ENCODE measurements around the gene TNFRSF1B.
A peak's percentile ranks its signal among the peaks of the same experiment; 100 is the strongest.
"Not testable (repeated sequence)": the region's sequence is repeated elsewhere in the genome, so short reads cannot be mapped to it uniquely, and the experiment has no call there.

The TNFRSF1B gene

GRCh38 chr1:12194666-12195216 lies 27.9 kb downstream of the TNFRSF1B start:
- DNase-seq, result no peak

GRCh38 chr1:12195416-12195815 lies 28.6 kb downstream of the TNFRSF1B start:
- DNase-seq, result no peak

DNA sequence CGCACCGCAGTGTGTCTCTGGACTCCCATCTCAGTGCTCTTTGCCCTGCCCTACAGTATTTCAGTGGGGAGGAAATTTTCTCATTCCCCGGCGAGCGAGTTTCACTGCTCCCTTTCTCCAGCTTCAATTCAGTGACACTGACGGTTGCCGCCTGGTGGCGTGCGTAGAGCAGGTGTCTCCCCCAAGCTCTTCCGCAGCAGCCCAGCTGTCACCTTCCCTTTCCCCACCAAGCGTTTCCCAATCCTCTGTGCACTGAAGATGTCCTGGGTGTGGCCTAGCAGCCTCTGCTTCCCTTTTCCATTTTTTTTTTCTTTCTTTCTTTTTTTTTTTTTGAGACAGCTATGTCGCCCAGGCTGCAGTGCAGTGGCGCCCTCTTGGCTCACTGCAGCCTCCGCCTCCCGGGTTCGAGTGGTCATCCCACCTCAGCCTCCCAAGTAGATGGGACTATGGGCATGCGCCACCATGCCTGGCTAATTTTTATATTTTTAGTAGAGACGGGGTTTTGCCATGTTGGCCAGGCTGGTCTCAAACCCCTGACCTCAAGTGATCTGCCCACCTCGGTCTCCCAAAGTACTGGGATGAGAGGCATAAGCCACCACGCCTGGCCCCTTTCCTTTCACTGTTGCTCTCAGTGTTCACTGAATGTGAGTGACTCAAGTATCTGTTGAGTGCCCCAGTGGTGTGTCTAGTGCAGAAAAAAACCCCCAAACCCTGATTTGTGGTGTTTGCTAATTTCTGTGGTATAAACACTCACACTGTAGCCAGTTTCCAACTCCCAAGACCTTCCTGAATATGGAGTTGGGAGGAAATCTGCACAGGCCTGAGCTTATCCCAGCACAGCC lies 30.1 kb downstream of the TNFRSF1B start:
- DNase-seq, result peak in 1 of 2 experiments; percentile 66

GRCh38 chr1:12197483-12197880 lies 30.7 kb downstream of the TNFRSF1B start:
- DNase-seq, result no peak

- DNase-seq, result no peak
Measured at GRCh38 chr1:12200208-12200607, 33.4 kb downstream of the TNFRSF1B start.

DNA sequence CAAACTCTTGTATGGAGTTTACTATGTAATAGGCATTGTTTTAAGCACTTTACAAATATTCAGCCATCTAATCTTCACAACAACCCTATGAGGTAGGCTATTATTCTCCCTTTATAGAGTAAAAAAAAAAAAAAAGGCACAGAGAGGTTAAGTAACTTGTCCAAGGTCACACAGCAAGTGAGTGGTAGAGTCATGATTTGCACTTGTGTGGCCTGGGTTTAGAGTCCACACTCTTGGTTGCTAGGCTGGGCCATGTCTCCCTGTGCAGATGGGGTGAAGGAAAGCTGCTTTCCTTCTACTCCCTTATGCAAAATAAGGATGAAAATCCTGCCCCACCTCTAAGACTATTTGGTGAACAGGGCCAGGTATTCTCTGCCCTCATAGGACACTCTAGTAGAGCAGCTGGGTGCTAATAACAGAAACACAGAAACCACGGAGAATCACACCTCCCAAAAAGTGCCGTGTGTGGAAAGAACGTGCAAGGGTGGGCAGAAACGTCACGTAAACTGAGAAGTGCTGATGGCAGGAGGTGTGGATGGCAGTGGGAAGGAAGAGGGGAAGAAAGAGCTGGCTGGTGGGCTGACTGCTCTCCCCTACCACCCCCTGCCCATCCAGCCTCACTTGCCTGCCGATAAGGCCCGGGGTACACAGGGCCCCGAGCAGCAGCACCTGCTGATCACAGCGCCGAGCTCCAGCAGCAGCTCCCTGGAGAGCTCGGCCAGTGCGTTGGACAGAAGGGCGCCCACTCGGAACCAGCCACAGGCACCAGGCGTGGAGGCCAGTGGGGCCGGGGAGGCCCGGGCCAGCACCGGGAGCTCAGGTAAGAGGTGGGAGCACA lies 34.8 kb downstream of the TNFRSF1B start:
- no peak for DNase-seq

GRCh38 chr1:12202190-12202497 lies 35.4 kb downstream of the TNFRSF1B start:
- no peak for DNase-seq

GRCh38 chr1:12202577-12202976 lies 35.8 kb downstream of the TNFRSF1B start:
- DNase-seq, result no peak

DNA sequence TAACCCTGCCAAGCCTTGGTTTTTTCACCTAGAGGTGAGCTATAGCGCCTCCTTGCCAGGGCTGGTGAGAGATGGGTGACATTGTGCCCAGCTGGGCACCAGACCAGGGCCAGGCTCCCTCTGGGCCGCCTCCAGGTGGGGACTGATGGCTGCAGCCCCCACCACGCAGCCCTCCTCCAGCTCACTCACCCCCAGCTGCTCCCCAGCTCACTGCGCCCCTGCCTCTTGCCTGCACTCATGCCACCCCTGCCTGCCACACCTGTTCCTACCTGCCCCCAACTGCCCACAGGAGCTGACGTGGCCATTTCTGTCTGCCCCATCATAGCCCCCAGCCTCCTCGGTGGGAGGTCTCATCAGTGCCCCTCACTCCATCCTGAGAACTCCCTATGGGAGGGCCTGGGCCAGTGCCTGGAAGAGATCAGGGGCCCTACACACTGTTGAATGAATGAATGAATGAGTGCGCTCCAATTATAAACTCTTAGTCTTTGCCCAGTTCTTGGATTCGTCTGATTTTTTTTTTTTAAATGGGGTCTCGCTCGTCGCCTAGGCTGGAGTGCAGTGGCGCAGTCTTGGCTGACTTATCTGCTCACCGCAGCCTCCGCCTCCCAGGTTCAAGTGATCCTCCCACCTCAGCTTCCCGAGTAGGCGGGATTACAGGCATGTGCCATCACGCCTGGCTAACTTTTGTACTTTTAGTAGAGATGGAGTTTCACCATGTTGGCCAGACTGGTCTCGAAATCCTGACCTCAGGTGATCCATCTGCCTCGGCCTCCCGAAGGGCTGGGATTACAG lies 36.6 kb downstream of the TNFRSF1B start:
- DNase-seq, result no peak

DNA sequence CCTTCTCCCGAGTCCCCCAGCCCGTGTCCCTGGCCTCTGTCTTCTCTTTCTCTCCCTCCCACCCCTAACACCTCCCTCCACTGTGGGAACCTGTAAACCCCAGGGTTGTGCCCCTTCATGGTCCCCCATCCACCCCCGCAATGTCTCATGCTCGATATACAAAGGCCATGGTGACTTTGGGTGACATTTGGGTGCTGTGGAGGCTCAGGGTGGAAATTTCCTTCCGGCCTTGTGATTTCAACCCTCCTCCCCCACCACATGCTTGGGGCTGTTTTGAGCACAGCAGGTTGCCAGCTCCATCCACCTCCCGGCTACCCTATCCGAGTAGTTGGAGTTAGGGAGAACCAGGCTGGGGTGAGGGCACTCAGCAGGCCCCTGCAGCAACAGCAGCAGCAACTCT lies 37.3 kb downstream of the TNFRSF1B start:
- DNase-seq, result no peak

DNA sequence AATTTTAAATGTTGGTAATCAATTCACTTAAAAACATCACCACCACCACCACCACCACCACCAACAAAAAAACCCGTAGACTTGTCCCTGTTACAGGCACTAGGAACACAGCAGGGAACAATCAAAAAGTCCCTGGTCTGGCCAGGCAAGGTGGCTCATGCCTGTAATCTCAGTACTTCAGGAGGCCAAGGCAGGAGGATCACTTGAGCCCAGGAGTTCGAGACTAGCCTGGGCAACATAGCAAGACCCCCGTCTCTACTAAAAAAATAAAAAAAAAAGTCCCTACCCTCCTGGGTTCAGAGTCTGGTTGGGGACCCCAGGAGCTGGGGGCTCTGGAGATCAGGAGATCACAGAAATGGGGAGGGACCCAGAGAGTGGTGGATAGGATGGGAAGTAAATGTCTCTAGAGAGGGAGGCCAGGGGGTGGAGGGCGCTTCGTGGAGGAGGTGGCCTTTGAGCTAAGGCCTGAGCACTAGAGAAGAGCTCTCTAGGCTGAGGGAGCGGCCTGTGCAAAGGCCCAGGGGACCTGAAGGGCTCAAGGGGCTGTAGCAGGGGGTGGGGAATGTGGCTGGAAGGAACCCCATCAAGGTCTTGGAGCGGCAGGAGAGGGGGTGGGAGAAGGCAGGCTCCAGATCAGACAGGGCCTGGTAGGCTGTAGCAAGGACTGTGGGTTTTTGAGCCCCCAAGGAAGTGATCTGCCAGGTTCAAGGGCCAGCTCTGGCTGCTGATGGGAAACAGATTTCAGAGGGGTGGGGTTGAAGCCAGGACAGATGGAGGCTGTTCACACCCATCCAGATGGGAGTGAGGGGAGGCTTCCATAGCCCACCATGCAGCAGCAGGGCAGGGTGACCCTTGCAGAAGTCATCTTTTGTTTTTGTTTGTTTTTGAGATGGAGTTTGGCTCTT lies 38.2 kb downstream of the TNFRSF1B start:
- no peak for DNase-seq

GRCh38 chr1:12206238-12206637 lies 39.4 kb downstream of the TNFRSF1B start:
- DNase-seq, result no peak

DNA sequence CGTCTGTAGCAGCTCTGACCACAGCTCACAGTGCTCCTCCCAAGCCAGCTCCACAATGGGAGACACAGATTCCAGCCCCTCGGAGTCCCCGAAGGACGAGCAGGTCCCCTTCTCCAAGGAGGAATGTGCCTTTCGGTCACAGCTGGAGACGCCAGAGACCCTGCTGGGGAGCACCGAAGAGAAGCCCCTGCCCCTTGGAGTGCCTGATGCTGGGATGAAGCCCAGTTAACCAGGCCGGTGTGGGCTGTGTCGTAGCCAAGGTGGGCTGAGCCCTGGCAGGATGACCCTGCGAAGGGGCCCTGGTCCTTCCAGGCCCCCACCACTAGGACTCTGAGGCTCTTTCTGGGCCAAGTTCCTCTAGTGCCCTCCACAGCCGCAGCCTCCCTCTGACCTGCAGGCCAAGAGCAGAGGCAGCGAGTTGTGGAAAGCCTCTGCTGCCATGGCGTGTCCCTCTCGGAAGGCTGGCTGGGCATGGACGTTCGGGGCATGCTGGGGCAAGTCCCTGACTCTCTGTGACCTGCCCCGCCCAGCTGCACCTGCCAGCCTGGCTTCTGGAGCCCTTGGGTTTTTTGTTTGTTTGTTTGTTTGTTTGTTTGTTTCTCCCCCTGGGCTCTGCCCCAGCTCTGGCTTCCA lies 40.1 kb downstream of the TNFRSF1B start:
- peak in 1 of 2 experiments; percentile 3 for DNase-seq

DNA sequence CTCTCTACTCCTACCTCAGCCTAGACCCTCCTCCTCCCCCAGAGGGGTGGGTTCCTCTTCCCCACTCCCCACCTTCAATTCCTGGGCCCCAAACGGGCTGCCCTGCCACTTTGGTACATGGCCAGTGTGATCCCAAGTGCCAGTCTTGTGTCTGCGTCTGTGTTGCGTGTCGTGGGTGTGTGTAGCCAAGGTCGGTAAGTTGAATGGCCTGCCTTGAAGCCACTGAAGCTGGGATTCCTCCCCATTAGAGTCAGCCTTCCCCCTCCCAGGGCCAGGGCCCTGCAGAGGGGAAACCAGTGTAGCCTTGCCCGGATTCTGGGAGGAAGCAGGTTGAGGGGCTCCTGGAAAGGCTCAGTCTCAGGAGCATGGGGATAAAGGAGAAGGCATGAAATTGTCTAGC lies 41.5 kb downstream of the TNFRSF1B start:
- DNase-seq, result no peak

DNA sequence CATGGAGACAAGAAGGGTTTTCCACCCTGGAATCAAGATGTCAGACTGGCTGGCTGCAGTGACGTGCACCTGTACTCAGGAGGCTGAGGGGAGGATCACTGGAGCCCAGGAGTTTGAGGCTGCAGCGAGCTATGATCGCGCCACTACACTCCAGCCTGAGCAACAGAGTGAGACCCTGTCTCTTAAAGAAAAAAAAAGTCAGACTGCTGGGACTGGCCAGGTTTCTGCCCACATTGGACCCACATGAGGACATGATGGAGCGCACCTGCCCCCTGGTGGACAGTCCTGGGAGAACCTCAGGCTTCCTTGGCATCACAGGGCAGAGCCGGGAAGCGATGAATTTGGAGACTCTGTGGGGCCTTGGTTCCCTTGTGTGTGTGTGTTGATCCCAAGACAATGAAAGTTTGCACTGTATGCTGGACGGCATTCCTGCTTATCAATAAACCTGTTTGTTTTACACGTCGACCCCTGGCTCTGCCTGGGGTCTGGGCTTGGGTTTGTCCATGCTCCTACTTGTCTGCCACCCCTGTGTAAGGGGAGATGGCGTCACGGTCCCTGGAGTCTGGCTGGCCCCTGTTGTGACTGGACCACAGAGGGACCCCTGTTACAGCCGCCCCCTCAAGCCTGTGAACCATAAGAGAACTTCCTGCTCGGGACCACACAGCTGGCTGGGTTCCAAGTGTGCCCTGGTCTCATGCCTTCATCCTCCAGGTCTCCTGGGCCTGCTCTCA lies 42.1 kb downstream of the TNFRSF1B start:
- peak; percentile 13 to 72 for DNase-seq

DNA sequence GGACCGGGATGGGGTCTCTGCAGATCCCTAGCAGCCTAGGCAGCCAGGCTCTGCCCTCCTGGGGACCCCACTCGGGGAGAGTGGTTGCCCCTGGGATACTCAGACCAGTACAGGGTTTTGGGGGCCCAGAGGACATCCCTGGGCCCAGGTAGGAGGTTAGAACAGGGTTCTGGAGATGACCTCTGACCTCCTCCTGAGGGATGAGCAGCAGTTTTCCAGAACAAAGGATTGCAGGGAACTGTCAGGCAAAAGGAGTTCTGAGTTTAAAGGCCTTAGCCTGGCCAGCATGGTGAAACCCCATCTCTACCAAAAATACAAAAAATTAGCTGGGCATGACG lies 42.7 kb downstream of the TNFRSF1B start:
- no peak for DNase-seq

GRCh38 chr1:12215118-12215961 lies 48.5 kb downstream of the TNFRSF1B start:
- DNase-seq, result no peak

DNA sequence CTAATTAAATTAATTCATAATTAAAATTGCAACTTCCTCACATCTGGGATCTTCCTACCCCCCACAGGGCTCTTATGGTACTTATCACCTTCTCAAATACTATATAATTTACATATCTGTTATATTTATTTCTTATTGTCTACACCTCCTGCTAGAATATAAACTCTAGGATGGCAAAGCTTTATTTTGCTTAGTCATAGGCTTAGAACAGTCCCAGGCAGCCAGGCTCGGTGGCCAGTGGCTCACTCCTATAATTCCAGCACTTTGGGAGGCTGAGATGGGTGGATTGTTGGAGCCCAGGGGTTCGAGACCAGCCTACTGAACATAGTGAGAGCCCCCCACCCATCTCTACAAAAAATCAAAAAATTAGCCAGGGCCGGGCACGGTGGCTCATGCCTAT lies 53.0 kb downstream of the TNFRSF1B start:
- no peak for DNase-seq

GRCh38 chr1:12220890-12221289 lies 54.1 kb downstream of the TNFRSF1B start:
- no peak for DNase-seq

GRCh38 chr1:12222700-12223099 lies 55.9 kb downstream of the TNFRSF1B start:
- DNase-seq, result not testable (repeated sequence)

Measured in NCI-H526 (cell line).